Measurements from ENCODE around the gene PTPRE.

- TF ChIP-seq CTCF (IDR thresholded peaks at IDR 0.05; ENCODE audit: low read depth, low read length, poor library complexity, severe bottlenecking) (no peak), EZH2phosphoT487 (IDR thresholded peaks at IDR 0.05; ENCODE audit: borderline replicate concordance, low read length) (no peak)
These were observed 8.4 kb downstream of the PTPRE start for GRCh38 chr10:127915324-127915723.
